Measurements from ENCODE around the gene PCBP4. TPM values are rescaled to one million over a fixed set of nuclear protein-coding genes. Genes with fewer than 3 reads are reported as not detected.

Gene PCBP4
- total RNA-seq, 2 experiments from 2014 or later, result 11.4 to 21.1 TPM

DNA sequence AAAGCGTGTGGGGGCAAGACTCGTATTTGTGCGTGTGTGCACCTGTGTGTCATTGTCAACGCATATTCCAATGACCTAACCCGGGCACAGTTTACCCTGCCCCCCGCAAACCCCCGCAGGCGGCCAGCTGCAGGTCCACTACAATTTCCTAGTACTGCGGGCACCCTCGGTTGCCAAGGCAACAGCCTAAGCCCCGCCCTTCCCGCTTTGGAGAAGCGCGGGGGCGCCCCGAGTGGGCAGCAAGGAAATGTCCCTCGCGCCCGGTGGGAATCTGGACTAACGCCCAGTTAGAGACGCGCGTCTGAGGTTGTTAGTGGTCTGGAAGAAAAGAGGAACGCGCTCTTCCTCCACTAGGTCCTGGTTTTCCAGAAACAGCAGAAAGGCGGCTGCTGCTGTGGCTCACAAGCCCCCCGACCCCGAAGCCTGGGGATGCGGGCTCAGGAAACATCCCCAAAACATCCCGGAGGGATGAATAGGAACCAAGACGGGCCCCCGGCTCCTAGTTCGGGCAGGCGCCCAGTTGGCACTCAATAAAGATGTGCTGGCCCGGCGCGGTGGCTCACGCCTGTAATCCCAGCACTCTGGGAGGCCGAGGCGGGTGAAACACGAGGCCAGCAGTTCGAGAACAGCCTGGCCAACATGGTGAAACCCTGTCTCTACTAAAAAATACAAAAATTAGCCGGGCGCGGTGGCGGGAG, 8.7 kb upstream of the PCBP4 start:
- ATAC-seq (no peak), DNase-seq (peak; percentile 66)
- Mint-ChIP-seq H3K36me3 (no peaks in the 10 kb centered on the region), H3K4me3 (peak overlapping the region; percentile 79), H3K9me3 (ENCODE audit: low read depth) (no peaks in the 10 kb centered on the region), H3K27ac (no peak overlapping the region), H3K27me3 (no peaks in the 10 kb centered on the region), H3K4me1 (peaks cover 34% of the 10 kb centered on the region)
- CTCF ChIA-PET, result interaction anchor here (1.1 to 4.8 kb wide), 2 partner anchors 8 to 34 kb away, joined by 4 to 65 read pairs; partner anchors contain the start of genes PARP3 and RRP9

DNA sequence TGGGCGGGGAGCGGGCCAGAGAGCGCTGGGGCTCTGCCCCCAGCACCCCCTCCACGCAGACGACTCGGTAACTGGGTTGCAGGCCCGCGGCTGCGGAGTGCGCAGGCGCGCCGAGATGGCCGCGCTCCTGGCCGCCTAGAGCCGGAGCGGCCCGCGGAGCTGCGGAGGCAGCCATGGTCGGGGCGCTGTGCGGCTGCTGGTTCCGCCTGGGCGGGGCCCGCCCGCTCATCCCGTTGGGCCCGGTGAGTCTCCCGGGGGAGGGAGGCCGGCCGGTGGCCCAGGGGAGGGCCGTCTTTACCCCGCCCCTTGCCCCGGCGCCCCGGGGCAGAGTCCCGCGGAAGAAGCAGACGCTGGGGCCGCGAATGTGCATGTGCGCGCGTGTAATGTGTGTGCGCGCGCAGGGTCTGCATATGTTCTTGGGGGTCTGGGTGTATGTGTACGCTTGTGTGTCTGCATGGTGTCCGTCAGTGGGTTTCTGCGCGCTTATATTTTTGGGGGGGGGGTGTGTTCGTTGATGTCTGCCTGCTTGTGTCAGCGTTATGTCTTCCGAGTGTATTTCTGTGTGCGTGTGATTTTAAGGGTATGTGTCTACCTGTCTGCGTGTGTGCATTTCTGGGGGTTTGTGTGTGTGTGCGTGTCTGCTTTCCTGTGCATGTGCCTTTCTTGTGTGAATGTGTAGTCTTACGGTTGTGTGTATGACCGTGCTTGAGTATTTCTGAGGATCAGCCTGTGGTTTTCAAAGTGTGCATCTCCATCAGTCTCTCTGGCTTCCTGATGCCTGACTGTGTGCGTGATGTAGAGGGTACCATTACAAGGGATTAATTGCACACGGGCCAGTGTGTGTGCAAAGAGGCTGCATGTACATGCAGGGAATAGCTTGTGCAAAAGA, 8.0 kb upstream of the PCBP4 start, which contains the start of gene ABHD14A:
TSS of gene ABHD14A (plus strand) at position 102 of the 889 bp plus-strand sequence. CDS start at position 174, 72 bp downstream.
- peak; percentile 83 for ATAC-seq
- Mint-ChIP-seq H3K4me1 (peaks cover 30% of the 10 kb centered on the region), H3K36me3 (no peaks in the 10 kb centered on the region)

DNA sequence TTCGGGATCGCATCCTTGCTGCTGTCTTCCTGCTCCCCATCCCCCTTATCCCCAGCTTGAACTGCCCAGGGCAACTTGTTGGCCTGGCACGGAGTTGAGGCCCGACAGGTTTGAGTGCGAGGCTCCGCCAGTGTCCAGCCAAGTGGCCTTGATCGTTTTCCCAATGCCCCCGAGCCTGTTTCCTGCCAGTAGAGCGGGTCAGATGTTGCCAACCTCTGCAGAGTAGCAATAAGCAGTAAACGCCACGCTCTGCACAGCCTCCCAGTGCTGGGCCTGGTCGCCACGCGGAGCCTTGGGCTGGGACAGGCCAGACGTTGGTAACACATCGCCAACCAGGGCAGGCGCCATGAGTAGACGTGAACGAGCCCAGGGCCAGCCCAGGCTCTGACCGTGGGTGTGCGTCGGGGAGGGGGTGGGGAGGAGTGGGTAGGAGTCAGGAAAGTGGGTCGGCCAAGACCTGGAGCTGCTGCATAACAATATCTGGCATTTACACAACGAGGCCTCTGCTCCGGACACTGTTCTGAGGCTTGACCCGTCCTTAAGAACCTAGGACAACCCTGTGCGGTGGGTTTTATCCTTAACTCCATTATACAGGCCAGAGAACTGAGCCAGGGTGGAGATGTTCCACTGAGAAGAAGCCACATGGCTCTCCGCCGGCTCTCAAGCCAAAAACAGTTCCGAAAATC, 7.2 kb upstream of the PCBP4 start:
- CTCF ChIA-PET, result interaction anchor here (0.7 to 4.8 kb wide), 25 partner anchors 9 to 585 kb away, joined by 3 to 70 read pairs (median 6); partner anchors contain the start of genes ACY1, DCAF1, DUSP7 and GPR62
- Mint-ChIP-seq H3K4me1 (peaks cover 30% of the 10 kb centered on the region), H3K27ac (peak overlapping the region; percentile 92), H3K27me3 (no peaks in the 10 kb centered on the region), H3K9me3 (ENCODE audit: low read depth) (no peaks in the 10 kb centered on the region), H3K36me3 (no peaks in the 10 kb centered on the region), H3K4me3 (peak overlapping the region; percentile 98)
- ATAC-seq (peak; percentile 24), DNase-seq (no peak)

More for the DNA sequence above, 8.0 kb upstream of the PCBP4 start, which contains the start of gene ABHD14A:
- peak within 1 kb of the TSS; percentile 92 for H3K27ac Mint-ChIP-seq
- H3K27me3 Mint-ChIP-seq, result no peaks in the 10 kb centered on the region
- CTCF ChIA-PET, result interaction anchor here (0.7 to 4.8 kb wide), 9 partner anchors 8 to 180 kb away, joined by 5 to 70 read pairs (median 15); partner anchors contain the start of genes ACY1, DUSP7, PARP3 and POC1A
- H3K9me3 Mint-ChIP-seq (ENCODE audit: low read depth), result no peaks in the 10 kb centered on the region
- H3K4me3 Mint-ChIP-seq, result peak within 1 kb of the TSS; percentile 98
- peak; percentile 77 for DNase-seq

DNA sequence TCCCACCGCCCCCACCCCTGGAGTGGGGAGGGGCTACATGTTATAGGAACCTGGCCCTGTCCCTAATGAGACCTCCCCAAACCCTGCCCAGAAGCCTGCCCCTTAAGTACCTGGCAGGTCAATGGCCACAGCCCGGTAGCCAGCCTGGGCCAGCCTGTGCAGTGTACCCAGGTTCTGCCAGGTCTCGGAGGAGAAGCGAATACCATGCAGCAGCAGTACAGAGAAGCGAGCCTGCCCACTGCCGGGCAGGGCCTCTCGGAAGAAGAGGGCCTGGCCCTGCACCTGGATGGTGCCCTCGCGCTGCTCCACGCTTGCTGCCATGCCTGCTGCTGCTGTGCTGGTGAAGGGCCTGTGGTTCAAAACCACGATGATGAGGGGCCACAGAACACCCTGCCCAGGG, 4.1 kb upstream of the PCBP4 start:
- no peak for ATAC-seq
- Mint-ChIP-seq H3K27ac (no peak overlapping the region), H3K27me3 (no peaks in the 10 kb centered on the region), H3K4me3 (no peak overlapping the region), H3K4me1 (peaks cover 29% of the 10 kb centered on the region), H3K9me3 (ENCODE audit: low read depth) (no peaks in the 10 kb centered on the region), H3K36me3 (no peaks in the 10 kb centered on the region)
- CTCF ChIA-PET, result interaction anchor here (0.8 to 4.8 kb wide), 3 partner anchors 9 to 29 kb away, joined by 4 to 70 read pairs (median 65); partner anchors contain the start of genes ACY1, PARP3 and RRP9
- no peak for DNase-seq

DNA sequence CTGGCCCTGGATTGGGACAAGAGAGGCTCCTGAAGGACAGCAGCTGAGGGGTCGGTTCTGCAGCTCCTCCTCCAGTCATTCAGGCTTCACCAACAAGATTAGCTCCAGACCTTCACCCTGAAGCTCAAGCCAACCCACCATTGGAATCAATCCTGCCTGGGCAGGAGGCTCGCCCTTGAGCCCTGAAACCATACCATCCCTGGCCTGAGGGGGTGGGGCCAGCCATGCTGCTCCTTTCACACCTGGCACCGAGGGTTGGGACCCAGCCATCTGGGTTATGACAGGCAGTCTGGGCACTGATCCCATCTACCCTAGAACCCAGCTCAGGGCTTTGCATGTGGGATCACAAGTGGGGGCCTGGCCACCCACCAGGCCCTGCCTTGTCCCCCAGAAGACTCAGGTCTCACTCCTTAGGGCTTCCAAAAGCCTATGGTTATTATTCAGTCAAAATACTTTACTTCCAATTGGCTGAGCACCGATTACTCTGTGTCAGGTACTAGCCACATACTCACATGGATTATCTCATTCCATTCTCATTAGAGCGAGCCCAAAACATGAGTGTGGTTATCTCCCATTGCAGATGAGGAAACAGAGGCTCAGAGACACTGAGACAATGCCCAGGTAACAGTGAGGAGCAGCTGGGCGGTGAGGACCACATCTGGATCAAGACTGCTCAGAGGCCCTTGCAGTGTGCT, 3.5 kb upstream of the PCBP4 start:
- Mint-ChIP-seq H3K36me3 (no peaks in the 10 kb centered on the region), H3K27ac (peak overlapping the region; percentile 57), H3K9me3 (ENCODE audit: low read depth) (no peaks in the 10 kb centered on the region), H3K27me3 (no peaks in the 10 kb centered on the region), H3K4me1 (peaks cover 28% of the 10 kb centered on the region), H3K4me3 (no peak overlapping the region)
- no peak for DNase-seq
- ATAC-seq, result no peak
- CTCF ChIA-PET, result interaction anchor here (0.9 to 4.8 kb wide), 3 partner anchors 28 to 85 kb away, joined by 3 to 26 read pairs (median 3); partner anchors contain the start of genes PARP3 and RRP9

DNA sequence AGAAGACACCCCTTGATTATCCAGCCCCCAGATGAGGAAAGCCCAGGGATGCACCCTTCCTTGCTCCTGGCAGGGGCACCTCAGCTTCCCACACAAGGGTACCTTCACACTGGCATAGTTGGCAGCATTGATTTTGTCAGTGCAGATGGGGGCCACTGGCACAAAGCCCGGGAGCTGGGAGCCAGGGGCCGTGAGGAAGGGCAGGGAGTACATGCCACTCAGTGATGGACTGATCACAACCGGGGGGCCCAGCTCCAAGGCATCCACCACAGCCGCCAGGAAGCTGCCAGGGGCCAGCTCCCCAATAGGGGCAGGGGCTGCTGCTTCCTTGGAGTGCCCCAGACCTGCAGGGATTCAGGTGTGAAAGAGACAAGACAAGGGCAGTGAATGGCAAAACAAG, 2.6 kb upstream of the PCBP4 start:
- H3K27me3 Mint-ChIP-seq, result peaks cover 5% of the 10 kb centered on the region

DNA sequence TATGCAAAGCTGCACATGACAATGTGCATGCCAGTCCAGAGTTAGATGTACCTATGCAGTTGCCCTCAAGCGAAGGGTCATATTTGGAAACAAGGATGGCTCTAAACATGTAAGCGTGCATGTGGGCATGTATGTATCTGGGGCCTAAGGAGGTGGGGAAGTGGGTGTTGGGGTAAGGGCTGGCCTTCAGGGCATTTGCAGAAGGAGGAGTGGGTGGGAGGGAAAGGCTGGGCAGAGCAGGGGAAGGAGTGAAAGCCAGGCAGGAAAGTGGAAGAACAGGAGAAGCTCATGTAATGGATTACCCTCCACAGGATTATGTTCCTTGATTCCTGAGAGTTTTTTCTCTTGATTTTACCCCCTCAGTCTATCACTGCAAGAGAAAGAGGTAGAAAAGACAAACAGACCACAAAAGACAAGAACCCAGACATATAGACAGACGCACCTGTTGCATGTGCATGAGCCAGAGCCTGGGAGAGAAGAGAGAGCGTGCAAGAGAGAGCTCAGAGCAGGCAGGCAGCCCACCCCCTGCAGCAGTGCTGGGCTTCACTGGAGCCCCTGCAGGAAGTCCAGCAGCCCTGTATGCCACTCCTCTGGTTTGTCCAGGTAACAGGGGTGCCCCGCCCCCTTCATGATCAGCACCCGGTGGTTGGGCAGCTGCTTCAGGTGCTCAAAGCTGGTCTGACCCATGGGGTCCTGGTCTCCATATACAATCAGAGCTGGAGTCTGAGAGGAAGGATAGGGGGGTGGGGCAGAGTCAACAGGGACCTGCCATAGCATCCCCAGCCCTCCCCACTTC, 1.8 kb upstream of the PCBP4 start:
- no peaks in the 10 kb centered on the region for H3K9me3 Mint-ChIP-seq (ENCODE audit: low read depth)
- H3K36me3 Mint-ChIP-seq, result no peaks in the 10 kb centered on the region
- H3K27me3 Mint-ChIP-seq, result peaks cover 5% of the 10 kb centered on the region
- peaks cover 16% of the 10 kb centered on the region for H3K4me1 Mint-ChIP-seq
- H3K4me3 Mint-ChIP-seq, result peak overlapping the region; percentile 35
- ATAC-seq (no peak), DNase-seq (no peak)
- H3K27ac Mint-ChIP-seq, result no peak overlapping the region
- CTCF ChIA-PET, result interaction anchor here (1.0 to 4.8 kb wide), 8 partner anchors 10 to 370 kb away, joined by 3 to 26 read pairs (median 3); partner anchors contain the start of genes ACY1, PARP3, RPL29 and RRP9

More for the DNA sequence above, 2.6 kb upstream of the PCBP4 start:
- H3K9me3 Mint-ChIP-seq (ENCODE audit: low read depth), result no peaks in the 10 kb centered on the region
- H3K4me1 Mint-ChIP-seq, result peaks cover 22% of the 10 kb centered on the region
- CTCF ChIA-PET, result interaction anchor here (0.9 to 4.8 kb wide), 8 partner anchors 9 to 369 kb away, joined by 3 to 26 read pairs (median 3); partner anchors contain the start of genes ACY1, PARP3, RPL29 and RRP9
- no peaks in the 10 kb centered on the region for H3K36me3 Mint-ChIP-seq
- ATAC-seq, result no peak
- no peak overlapping the region for H3K4me3 Mint-ChIP-seq
- no peak for DNase-seq
- peak overlapping the region; percentile 57 for H3K27ac Mint-ChIP-seq

DNA sequence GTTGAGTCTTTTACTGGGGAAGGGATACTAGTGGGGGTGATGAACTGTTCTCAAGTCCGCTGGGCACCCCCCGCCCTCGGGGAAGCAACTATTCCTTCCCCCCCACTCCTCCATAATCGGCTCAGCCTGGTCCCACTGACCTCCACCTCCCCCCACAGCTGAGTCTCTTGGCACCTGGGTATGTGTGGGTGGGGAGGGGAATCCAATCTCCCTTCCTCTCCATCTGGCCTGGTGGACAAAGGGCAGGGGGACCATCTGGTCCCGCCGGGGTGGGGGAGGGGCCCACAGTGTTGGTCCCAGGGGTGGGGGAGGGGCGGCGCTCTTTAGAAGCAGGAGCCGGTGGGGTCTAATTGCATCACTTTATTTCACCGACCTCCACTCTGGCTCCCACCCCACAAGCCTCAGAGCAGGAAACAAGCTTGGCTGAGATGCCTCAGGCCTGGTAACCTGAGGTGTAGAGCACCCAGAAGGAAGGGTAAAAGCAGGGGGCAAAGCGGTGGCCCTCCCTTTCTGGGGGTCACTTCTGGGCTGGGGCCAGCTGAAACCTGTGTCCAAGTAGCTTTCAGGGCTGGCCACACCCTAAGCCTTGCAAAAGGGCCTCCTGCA, 1.0 kb upstream of the PCBP4 start:
- ATAC-seq, result no peak

DNA sequence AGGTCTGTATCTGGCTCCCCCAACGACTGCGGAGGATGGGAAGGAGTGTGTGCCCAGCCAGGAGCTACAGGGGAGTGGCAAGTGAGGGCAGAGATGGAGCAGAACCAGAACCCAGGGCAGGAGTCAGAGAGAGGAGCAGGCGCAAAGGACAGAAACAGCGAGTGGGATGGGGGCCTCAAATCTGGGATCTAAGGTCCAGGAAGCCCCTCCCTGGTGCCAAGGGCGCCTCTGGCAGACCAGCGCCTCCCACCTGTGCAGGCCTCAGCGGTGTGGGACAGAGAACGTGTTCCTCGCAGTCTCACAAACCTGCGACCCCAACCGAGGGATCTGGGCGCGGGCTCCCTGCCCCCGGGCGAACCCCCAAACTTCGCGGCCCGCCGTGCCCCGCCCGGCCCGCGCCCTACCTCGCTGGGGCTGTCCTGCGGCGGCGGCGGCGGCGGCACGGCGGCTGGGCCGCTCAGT, 301 bp downstream of the PCBP4 start:
- H3K9me3 Mint-ChIP-seq (ENCODE audit: low read depth), result no peaks in the 10 kb centered on the region
- H3K4me3 Mint-ChIP-seq, result peak overlapping the region; percentile 71
- CTCF ChIA-PET, result interaction anchor here (4.8 kb wide), 1 partner anchor 25 kb away, joined by 26 read pairs; the partner anchor contains the start of genes PARP3 and RRP9
- no peaks in the 10 kb centered on the region for H3K36me3 Mint-ChIP-seq
- DNase-seq (no peak), ATAC-seq (peak; percentile 76)
- H3K27ac Mint-ChIP-seq, result no peak overlapping the region
- peaks cover 10% of the 10 kb centered on the region for H3K4me1 Mint-ChIP-seq
- H3K27me3 Mint-ChIP-seq, result peaks cover 8% of the 10 kb centered on the region

More for the DNA sequence above, 1.0 kb upstream of the PCBP4 start:
- DNase-seq, result no peak
- H3K4me3 Mint-ChIP-seq, result peak overlapping the region; percentile 74
- CTCF ChIA-PET, result interaction anchor here (0.7 to 4.8 kb wide), 6 partner anchors 8 to 156 kb away, joined by 3 to 26 read pairs (median 3); partner anchors contain the start of genes PARP3 and RRP9
- no peak overlapping the region for H3K27ac Mint-ChIP-seq
- peaks cover 14% of the 10 kb centered on the region for H3K4me1 Mint-ChIP-seq
- H3K9me3 Mint-ChIP-seq (ENCODE audit: low read depth), result no peaks in the 10 kb centered on the region
- peaks cover 5% of the 10 kb centered on the region for H3K27me3 Mint-ChIP-seq
- H3K36me3 Mint-ChIP-seq, result no peaks in the 10 kb centered on the region

DNA sequence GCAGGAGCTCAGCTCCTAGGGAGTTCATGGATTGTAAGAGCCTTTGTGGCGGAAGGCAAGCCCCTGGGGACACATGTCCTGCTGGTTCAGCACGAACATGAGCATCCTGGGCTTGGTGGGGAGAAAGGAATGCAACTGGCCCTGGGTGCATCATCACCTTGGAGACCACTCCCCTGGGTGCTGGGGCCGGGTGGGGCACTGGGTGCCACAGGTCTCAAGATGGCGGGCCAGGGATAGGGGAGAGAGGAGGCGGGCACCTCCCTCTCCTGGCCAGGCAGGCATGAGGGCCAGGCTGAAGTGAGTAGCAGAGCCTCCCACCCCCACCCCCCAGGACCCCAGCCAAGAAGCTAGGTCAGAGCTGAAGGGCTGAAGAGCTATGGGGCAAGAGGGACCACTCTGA, 768 bp downstream of the PCBP4 start:
- DNase-seq (no peak), ATAC-seq (no peak)
- Mint-ChIP-seq H3K4me1 (peaks cover 10% of the 10 kb centered on the region), H3K27ac (no peak overlapping the region), H3K27me3 (peaks cover 10% of the 10 kb centered on the region), H3K36me3 (no peaks in the 10 kb centered on the region), H3K9me3 (ENCODE audit: low read depth) (no peaks in the 10 kb centered on the region), H3K4me3 (peak overlapping the region; percentile 71)
- CTCF ChIA-PET, result interaction anchor here (4.8 kb wide), 1 partner anchor 24 kb away, joined by 26 read pairs; the partner anchor contains the start of genes PARP3 and RRP9

DNA sequence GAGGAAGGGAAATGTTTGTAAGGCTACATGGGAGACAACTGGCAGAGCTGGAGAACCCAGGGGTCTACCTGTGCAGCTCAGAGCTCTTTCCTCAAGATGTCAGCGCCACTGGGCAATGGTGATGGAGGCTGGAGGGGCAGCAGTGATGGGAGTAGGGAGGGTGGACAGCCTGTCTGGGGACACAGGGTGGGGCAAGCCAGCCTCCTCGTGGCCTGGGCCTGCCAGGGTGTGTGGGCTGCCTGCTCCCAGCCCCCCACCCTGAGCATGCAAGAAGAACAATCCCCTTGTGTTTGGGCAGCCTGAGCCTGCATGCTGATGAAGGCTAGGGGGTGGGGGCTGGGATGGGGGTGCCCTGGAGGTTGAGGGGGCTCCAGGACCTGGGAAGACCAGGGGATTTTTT, 1.2 kb downstream of the PCBP4 start:
- H3K4me1 Mint-ChIP-seq, result peaks cover 9% of the 10 kb centered on the region
- H3K4me3 Mint-ChIP-seq, result no peak overlapping the region
- DNase-seq, result no peak
- no peak overlapping the region for H3K27ac Mint-ChIP-seq
- CTCF ChIA-PET, result interaction anchor here (1.1 to 1.9 kb wide), 5 partner anchors 8 to 157 kb away, joined by 3 to 10 read pairs (median 3); partner anchors contain the start of gene ABHD14B
- H3K36me3 Mint-ChIP-seq, result no peaks in the 10 kb centered on the region
- peaks cover 10% of the 10 kb centered on the region for H3K27me3 Mint-ChIP-seq
- ATAC-seq, result no peak
- no peaks in the 10 kb centered on the region for H3K9me3 Mint-ChIP-seq (ENCODE audit: low read depth)
